HG02852 (cell line): ENCODE measurements around the gene STX17.

Experiments
- ATAC-seq: cut with Tn5 transposase; IDR thresholded peaks from one replicate; pipeline ENCODE4 v1.9.1; 2021; ENCODE audit warnings: mild to moderate bottlenecking, moderate library complexity; ENCODE audit not compliant: unreplicated experiment

The STX17 gene

DNA sequence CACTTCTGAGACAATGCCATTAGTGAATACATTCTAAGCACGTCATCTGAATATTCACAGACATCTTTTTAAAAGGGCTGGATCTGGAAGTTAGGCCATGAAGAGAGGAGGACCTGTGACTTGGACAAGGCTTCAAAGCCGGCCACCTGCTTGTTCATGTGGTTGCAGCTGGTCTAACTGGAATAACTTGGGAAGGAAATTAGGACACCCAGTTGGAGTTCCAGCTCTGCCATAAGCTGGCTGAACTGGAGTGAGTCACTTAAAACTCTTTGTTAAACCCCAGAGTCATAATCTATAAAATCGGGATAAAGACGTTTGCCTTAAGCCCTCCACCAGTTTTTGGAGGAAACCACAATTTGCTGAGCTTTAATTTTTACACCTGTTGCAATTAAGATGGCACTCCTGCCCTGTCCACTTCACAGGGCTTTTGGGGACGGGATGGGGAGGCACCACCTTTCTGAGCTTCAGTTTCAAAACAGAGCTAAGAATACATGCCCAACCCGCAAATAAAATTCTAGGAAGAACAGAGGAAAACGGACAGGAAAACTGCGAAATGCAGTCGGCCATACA lies 536 bp upstream of the STX17 start:
- no peak for ATAC-seq

GRCh38 chr9:99907208-99907532 lies 716 bp downstream of the STX17 start:
- no peak for ATAC-seq

- no peak for ATAC-seq
These were observed 5.1 kb downstream of the STX17 start for GRCh38 chr9:99911600-99911999.

GRCh38 chr9:99916650-99917049 lies 10.2 kb downstream of the STX17 start:
- no peak for ATAC-seq

DNA sequence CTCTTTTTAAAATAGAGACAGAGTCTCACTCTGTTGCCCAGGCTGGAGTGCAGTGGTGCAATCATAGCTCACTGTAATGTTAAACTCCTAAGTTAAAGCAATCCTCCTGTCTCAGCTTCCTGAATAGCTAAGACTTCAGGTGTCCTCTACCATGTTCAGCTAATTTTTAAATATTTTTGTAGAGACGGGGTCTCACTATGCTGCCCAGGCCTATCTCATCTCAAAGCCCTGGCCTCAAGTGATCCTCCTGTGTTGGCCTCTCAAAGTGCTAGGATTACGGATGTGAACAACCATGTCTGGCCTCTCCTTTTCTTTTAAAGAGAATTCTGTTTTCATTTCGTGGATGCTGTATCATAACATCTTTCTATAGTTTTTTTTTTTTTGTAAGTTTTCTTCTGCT lies 11.7 kb downstream of the STX17 start:
- ATAC-seq: no peak

DNA sequence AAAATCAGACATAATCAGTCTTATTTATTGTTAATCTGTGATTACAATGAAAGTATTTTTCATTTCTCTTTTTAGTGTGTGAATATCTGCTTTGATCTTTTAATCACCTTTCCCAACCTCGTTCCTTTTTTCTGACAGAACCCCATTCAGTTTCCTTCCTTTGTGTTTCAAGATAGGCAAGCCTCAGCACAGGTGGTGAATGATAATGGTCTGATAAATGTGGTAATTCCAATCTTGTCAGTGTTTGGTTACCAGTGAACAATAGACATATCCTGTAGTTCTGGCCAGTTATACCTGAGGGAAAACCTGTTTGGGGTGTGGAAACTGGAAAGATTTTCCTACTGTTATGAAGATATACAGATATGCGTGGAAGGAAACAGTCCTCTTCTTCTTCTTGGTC lies 13.5 kb downstream of the STX17 start:
- no peak for ATAC-seq

GRCh38 chr9:99921875-99922710 lies 15.6 kb downstream of the STX17 start:
- ATAC-seq: no peak

DNA sequence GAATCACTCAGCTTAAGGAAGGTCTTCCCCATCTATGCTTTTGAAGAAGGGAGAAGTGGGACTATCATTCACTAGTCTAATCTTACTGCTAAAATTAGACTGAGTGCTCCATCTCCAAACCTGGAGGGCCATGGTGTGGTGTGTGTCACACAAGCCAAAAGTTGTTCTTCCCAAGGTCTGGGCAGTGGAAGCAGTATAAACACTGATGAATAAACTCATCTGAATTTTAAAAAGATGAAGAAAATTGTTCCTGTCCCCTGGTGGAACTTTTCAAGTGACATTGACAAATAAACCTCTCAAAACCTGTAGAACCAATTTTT lies 16.2 kb downstream of the STX17 start:
- no peak for ATAC-seq

DNA sequence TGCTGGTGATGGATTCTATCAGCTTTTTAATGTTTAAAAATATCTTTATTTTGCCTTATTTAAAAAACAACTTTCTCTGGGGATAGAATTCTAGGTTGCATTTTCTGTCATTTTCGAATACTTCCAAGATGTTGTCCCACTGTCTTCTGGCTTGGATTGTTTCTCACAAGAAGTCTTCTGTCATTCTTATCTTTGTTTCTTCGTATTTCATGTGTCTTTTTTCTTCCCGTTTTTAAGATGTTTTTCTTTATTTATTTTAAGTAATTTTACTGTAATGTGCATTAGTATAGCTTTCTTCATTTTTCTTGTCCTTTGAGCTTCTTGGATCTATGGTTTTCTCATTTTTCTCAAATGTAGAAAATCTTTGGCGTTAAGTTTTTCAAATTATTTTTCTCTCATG lies 19.1 kb downstream of the STX17 start:
- ATAC-seq: no peak

DNA sequence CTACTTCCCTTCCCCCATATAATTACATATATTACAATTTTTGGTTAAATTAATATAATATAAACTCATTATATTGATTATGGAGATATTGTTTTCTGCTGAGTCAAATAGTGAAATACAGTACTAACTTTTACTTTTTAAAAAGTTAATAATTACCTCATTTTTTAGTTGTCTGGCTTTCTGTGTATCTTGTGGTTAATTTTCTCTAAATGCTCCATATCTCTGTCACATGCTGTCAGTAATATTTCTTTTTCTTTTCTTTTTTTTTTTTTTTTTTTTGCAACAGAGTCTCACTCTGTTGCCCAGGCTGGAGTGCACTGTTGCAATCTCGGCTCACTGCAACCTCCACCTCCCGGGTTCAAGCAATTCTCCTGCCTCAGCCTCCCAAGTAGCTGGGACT lies 23.2 kb downstream of the STX17 start:
- ATAC-seq: no peak

GRCh38 chr9:99931155-99931840 lies 24.8 kb downstream of the STX17 start:
- ATAC-seq: no peak

DNA sequence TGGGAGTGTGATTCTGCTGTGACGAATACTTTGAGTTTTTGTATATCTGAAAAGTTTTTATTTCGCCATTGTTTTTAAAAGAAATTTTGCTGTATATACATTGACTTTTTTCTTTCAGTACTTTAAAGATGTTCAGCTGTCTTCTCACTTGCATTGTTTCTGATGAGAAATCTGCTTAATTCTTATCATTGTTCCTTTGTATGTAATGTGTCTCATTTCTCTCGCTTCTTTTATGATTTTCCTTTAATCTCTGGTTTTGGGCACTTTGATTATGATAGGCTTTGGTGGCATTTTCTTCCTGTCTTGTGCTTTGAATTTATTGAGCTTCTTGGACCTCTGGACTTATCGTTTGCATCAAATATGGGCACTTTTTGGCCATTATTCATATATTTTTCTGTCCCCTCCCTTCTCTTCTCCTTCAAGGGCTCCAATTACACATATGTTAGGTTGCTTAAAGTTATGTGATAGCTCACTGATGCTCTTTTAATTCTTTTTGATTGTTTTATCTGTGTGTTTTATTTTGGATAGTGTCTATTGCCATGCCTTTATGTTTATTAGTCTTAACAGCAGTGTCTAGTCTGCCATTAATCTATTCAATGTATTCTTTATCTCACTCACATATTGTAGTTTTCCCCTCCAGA lies 30.6 kb downstream of the STX17 start:
- no peak for ATAC-seq

- ATAC-seq: no peak
These were observed 40.9 kb downstream of the STX17 start for GRCh38 chr9:99947395-99947794.

DNA sequence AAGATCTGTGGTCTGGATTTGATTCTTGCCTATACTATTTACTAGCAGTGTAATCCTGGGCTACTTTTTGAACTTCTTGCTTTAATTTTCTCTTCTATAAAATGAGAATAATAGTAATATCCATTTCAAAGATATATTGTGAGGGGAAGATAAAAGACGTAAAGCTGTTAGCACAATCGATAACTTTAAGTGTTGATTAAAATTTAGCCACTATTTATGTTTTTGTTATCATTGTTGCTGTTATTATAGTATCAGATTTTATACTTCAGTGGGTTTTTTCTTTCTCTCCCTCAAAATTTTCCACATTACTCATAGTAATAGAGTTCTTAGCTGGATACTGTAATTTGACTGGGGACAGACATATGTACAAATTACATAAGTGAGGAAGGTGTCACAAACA lies 42.0 kb downstream of the STX17 start:
- ATAC-seq: no peak

- no peak for ATAC-seq
These were observed 42.4 kb downstream of the STX17 start for GRCh38 chr9:99948896-99949295.

GRCh38 chr9:99953861-99954507 lies 47.5 kb downstream of the STX17 start:
- peak; percentile 57 for ATAC-seq

- peak; percentile 62 for ATAC-seq
These were observed 48.4 kb downstream of the STX17 start for GRCh38 chr9:99954819-99955218.

- no peak for ATAC-seq
These were observed 49.2 kb downstream of the STX17 start for GRCh38 chr9:99955606-99956005.

DNA sequence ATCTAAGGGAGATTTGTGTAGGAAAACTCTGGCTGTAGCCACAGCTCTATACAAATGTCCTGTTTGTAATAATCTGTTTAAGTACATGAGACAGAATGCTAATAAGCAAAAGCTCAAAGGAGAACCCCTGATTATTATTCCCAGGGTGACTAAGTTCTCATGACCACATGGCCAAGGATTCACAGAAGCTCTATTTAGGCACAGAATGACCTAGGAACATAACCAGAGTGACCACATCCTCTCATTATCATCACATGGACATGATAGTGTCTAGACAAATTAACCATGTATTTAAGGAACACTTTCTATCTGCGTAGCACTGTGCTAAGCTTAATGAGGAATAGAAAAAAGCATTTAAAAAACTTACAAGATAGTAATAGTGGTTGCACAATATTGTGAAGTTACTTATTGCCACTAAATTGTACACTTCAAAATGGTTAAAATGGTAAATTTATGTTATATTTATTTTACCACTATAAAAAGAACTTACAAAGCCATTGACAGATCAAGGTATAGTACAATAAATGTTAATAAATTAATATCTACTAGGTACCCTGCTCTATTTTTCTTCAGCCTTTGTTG lies 56.3 kb downstream of the STX17 start:
- ATAC-seq: no peak

GRCh38 chr9:99964336-99964735 lies 57.9 kb downstream of the STX17 start:
- no peak for ATAC-seq

- ATAC-seq: no peak
These were observed 59.5 kb downstream of the STX17 start for GRCh38 chr9:99966001-99966400.
